GM18520 (cell line): ENCODE results near the gene BCAS4.
"Not testable (repeated sequence)": the region's sequence is repeated elsewhere in the genome, so short reads cannot be mapped to it uniquely, and the experiment has no call there.

ENCODE experiments used
- ATAC-seq: cut with Tn5 transposase; IDR thresholded peaks from one replicate; pipeline ENCODE4 v1.9.1; 2021; ENCODE audit not compliant: unreplicated experiment

Gene BCAS4, protein sequence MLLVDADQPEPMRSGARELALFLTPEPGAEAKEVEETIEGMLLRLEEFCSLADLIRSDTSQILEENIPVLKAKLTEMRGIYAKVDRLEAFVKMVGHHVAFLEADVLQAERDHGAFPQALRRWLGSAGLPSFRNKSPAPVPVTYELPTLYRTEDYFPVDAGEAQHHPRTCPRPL

GRCh38 chr20:50794846-50795634, at the start of gene BCAS4:
Gene BCAS4 (plus strand): TSS chr20:50795061. CDS start chr20:50795084, 23 bp downstream.
- peak; percentile 59 for ATAC-seq

GRCh38 chr20:50745634-50746137, 49.2 kb upstream of the BCAS4 start:
- no peak for ATAC-seq

DNA sequence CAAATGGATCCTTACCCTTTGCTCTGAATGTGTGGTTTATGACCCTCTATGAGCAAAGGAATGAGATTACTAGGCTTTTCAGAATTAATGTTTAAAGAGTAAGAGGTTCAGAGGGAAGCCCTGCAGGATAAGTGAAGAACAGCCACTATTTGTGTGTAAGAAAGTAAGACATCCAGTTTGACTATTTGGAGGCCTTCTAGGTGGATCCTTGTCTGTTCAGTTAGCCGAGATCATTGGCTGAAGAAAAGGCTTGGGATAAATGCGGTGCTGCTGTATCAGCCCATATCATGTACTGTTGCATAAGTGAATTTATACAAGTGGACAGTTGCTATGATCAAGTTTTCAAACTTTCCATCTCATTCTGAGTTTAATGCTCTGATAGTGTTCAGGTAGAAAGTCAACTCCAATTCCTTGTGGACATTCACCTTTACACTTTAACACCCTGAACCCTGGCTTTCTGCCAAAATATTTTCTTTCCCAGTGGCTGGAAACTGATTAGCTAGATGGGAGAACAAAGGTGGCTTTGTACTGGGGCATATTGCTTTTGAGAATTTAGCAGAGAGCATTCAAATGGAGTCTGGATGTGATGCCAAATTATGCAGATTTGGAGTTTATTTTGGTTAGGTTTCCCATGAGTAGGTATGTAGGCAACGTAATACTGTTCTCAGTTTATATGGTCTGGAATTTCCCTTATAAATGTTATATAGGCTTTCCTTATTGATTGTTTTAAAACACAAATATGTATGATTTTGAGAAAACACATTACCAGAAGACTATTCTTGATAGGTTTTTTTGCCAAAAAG, 48.5 kb upstream of the BCAS4 start:
- no peak for ATAC-seq

DNA sequence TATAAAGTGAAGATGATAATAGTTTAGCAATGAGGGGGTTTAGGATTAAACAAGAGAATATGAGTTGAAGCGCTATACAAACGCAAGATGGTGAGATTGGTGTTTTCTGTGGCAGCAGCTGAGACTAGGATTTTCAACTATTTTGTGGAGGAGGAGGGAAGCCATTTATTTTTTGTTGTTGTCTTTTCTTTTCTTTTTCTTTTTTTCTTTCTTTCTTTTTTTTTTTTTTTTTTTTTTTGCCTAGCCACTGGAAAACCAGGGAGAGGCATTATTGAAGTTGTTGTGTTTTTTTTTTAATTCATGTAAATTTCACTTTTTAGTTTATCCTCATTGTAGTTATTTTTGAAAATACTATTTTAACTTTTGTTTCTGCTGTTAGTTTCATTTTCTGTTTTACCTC, 47.6 kb upstream of the BCAS4 start:
- ATAC-seq = no peak

DNA sequence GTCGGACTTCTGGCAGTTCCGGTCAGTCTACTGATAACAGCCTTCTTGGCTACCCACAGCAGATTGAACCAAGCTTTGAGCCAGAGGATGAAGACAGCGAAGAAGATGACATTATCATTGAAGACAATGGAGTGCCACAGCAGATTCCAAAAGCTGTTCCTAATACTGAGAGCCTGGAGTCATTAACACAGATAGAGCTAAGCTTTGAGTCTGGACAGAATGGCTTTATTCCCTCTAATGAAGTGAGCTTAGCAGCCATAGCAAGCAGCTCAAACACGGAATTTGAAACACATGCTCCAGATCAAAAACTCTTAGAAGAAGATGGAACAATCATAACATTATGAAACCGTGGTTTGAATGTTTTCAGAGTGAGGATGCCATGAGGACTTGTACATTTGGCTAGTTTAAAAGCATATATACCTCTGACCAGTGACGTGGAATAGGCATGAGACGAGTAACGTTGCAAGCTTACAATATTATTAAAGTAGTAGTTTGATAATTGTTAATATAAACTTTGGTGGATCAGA, 44.7 kb upstream of the BCAS4 start:
- ATAC-seq = no peak

GRCh38 chr20:50753152-50753551, 41.7 kb upstream of the BCAS4 start:
- no peak for ATAC-seq

DNA sequence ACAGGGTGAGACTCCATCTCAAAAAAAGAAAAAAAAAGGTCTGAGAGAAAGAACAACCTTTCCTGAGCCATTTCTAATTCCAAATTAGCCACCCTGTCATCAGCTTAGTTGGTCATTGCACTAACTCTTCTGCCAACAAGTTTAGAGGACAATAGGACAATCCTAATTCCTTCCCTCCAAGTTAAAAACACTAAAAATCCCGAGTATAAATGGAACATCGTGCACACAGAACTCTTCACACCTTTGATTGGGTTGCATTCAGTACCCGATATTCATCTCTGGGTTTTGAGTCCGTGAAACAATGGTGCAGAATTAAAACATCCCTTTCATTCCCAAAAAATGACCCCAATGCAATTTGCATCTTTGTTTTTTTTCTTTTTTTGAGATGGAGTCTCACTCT, 40.4 kb upstream of the BCAS4 start:
- ATAC-seq = no peak

DNA sequence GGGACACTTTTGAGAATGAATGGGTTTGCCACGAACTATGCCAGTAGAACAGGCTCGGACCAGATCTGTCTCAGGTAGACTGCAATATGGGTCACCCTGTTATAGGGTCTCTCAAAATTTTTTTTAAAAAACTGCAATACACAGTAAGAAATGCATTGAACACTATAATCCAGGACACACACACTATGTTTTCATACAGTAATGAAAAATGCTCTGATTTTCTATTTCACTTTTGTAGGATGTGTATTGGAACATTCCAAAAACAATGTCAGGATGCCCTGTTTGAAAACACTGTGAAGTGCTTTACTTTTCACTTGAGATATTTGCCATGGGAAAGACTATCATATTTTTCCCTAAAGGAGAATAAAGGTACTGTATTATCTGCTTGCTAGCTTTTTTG, 38.4 kb upstream of the BCAS4 start:
- no peak for ATAC-seq

DNA sequence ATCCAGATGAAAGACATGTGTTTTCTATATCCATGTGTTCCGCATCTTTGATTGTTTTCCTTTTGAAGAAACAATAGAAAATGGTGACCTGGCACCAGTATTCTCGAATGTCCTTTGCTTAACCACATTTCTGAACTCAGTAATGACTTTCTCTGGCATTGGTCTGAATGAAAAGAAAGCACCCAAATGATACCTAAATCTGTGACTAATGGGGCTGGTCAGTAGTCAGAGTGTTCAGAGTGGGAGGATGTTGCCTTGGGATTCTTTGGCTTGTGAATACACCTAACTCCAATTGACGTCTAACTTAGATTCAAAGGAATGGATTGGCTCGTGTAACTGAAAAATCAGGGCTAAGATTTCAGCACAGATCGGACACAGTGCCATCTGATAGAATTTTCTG, 36.4 kb upstream of the BCAS4 start:
- ATAC-seq = no peak

- ATAC-seq = no peak
Measured at GRCh38 chr20:50758992-50759391, 35.9 kb upstream of the BCAS4 start.

DNA sequence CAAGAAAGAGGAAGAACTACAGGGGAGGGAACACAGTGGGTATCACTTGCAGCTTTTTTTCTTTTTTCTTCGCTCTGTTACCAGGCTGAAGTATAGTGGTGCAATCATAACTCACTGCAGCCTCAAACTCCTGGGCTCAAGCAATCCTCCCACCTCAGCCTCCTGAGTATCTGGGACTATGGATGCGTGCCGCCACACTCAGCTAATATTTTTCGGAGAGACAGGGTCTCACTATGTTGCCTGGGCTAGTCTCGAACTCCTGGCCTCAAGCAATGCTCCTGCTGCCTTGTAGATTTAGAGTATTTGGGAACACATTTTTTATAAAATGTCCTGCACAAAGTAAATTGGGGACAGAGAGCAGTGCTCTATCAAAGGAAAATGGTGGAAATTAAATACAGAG, 35.2 kb upstream of the BCAS4 start:
- no peak for ATAC-seq

DNA sequence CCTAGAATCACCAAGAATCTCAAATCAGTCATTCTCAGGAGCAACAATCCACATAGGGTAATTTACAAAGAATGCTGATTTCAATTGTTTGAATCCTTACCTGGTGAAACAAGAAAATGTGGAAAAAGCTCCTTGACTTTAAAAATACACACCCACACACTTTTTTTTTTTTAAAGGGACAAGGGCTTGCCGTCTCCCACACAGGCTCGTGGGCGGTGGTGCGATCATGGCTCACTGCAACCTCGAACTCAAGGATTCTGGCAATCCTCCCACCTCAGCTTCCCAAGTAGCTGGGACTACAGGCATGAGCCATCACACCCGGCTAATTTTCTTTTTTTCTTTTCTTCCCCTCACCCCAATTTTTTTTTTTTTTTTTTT, 32.8 kb upstream of the BCAS4 start:
- ATAC-seq = no peak

DNA sequence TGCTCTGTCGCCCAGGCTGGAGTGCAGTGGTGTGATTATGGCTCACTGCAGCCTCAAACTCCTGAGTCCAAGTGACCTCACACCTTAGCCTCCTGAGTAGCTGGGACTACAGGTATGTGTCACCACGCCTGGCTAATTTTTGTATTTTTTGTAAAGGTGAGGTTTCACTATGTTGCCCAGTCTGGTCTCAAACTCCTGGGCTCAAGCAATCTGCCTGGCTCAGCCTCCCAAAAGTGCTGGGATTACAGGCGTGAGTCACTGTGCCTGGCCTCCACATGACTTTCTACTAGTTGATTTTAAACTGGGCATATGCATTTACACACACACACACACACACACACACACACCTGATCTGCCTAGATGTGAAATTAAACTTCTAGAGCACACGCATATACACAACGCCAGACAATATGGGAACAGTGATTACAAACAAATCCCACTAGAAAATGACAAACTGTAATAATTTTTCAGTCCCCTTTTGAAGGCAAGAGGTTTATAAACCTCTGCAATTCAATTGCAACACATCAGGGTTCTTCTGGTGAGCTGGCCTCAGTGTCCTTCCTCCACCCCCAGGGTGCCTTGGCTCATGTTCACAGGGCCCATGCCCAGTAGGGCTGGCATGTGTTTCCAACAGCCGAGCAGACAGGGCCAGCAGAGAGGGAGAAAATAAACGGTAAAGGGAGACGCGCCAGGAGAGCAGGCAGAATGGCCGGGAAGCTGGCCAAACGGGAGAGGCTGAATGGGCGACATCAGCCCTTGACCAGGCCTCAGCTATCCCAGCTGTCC, 32.2 kb upstream of the BCAS4 start:
- ATAC-seq = no peak

DNA sequence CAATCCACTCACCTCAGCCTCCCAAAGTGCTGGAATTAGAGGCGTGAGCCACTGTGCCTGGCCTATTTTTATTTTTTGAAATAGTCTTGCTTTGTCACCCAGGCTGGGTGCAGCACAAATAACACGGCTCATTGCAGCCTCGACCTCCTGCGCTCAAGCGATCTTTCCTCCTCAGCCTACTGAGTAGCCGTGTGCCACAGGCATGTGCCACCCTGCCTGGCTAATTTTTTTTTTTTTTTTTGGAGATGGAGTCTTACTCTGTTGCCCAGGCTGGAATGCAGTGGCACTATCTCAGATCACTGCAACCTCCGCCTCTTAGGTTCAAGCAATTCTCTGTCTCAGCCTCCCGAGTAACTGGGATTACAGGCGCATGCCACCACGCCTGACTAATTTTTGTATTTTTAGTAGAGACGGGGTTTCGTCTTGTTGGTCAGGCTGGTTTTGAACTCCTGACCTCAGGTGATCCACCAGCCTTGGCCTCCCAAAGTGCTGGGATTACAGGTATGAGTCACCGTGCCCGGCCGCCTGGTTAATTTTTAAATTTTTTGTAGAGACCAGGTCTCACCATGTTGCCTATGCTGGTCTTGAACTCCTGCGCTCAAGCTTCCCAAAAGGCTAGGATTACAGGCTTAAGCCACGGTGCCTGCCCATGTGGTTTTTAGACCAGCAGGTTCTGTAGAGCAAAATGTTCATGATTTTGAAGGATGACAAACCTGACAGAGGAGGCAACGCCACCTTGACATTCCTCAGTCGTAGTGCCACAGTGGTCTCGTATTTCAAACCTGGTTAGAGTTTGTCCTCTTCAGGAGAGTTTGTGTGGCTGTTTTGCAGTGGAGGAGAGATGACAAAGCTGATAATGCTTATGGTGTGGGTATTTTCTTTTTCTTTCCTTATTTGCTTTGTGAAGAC, 31.1 kb upstream of the BCAS4 start:
- ATAC-seq = not testable (repeated sequence)

- not testable (repeated sequence) for ATAC-seq
Measured at GRCh38 chr20:50765251-50765650, 29.6 kb upstream of the BCAS4 start.

- no peak for ATAC-seq
Measured at GRCh38 chr20:50765674-50766073, 29.2 kb upstream of the BCAS4 start.

DNA sequence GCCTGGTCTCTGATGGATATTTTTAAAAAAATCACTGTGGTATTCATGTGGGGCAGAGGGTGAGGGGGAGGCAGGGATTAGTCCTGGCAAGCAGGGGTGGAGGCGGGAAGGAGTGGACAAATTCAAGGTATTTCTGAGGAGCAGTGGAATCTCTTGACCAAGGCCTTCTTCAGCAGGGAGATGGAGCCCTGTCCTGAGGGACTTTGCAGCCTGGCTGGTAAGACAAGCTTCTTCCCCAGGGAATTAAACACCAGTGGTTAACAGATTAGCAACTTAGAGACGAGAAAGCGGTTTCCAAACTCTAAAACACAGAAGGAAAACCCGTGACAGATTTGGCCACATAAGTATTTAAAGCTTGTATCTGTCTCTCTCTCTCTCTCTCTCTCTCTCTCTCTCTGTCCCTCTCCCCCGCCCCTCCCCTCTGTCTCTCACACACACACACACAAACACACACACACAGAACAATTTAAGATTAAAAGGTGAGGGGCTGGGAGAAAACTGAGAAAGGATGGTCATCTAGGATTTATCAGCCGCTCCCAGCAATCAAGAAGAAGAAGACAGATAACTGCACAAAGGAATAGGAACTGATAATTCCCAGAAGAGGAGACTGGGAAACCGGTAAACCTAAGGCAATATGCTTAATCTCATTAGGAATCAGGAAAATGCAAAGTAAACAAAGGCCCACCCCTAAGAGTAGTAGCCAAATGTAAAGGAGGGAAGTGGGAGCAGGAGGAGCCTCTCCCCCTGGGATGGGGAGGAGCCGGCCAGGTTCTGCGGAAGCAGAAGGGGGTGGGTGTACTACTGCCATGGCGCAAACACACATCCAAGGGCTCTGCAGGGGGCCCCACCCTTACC, 27.7 kb upstream of the BCAS4 start:
- ATAC-seq = not testable (repeated sequence)

GRCh38 chr20:50768991-50769390, 25.9 kb upstream of the BCAS4 start:
- ATAC-seq = not testable (repeated sequence)
